ENCODE results near the gene CHST1.

DNA sequence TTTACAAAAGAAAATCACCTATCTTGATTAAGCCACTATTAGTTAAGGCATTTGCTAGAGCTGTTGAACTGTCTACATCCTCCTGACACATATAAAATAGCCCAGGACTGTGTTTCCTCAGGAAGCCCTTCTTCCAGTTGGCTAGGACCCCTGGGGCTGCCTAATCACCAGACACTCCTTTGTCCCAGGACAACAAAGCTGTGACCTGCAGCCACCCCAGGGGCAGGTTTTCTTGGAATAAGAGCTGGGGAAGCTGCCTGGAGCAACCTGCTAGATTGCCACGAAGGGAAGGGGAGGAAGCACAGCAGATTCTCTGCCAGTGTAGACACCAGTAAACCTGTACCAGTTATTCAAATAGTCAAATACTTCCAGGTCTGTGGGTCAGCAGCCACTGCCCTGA lies 17.6 kb downstream of the CHST1 start:
- TF ChIP-seq, protein P1, sequence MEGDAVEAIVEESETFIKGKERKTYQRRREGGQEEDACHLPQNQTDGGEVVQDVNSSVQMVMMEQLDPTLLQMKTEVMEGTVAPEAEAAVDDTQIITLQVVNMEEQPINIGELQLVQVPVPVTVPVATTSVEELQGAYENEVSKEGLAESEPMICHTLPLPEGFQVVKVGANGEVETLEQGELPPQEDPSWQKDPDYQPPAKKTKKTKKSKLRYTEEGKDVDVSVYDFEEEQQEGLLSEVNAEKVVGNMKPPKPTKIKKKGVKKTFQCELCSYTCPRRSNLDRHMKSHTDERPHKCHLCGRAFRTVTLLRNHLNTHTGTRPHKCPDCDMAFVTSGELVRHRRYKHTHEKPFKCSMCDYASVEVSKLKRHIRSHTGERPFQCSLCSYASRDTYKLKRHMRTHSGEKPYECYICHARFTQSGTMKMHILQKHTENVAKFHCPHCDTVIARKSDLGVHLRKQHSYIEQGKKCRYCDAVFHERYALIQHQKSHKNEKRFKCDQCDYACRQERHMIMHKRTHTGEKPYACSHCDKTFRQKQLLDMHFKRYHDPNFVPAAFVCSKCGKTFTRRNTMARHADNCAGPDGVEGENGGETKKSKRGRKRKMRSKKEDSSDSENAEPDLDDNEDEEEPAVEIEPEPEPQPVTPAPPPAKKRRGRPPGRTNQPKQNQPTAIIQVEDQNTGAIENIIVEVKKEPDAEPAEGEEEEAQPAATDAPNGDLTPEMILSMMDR (IDR thresholded peaks at IDR 0.05 in 2 of 3, conservative IDR thresholded peaks at IDR 0.05 in 1 of 3; ENCODE audit: control insufficient read depth in 2 of 3, extremely low read depth in 1 of 3, insufficient read depth in 1 of 3, low read depth in 3 of 3, low read length in 3 of 3) = no peak
- no peak for TF ChIP-seq EZH2 (IDR thresholded peaks at IDR 0.05; ENCODE audit: borderline replicate concordance, control insufficient read depth, low read depth, low read length)
- no peak for TF ChIP-seq ZZZ3 (IDR thresholded peaks at IDR 0.05; ENCODE audit: control insufficient read depth, insufficient read length, low read depth)
- TF ChIP-seq CBFB (IDR thresholded peaks at IDR 0.05; ENCODE audit: low read depth) = no peak
- no peak for TF ChIP-seq TCF7 (IDR thresholded peaks at IDR 0.05; ENCODE audit: borderline replicate concordance)
- TF ChIP-seq, protein P2, sequence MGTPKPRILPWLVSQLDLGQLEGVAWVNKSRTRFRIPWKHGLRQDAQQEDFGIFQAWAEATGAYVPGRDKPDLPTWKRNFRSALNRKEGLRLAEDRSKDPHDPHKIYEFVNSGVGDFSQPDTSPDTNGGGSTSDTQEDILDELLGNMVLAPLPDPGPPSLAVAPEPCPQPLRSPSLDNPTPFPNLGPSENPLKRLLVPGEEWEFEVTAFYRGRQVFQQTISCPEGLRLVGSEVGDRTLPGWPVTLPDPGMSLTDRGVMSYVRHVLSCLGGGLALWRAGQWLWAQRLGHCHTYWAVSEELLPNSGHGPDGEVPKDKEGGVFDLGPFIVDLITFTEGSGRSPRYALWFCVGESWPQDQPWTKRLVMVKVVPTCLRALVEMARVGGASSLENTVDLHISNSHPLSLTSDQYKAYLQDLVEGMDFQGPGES (IDR thresholded peaks at IDR 0.05) = no peak
- no peak for TF ChIP-seq SUZ12 (IDR thresholded peaks at IDR 0.05; ENCODE audit: unreplicated experiment)
- no peak for TF ChIP-seq ASH2L (IDR thresholded peaks at IDR 0.05; ENCODE audit: borderline replicate concordance, low read depth)
- TF ChIP-seq RAD51 (IDR thresholded peaks at IDR 0.05) = no peak
